Breast epithelium (tissue), 4 donors: ENCODE results near the gene GABRP. TPM values are rescaled to one million over a fixed set of nuclear protein-coding genes. Genes with fewer than 3 reads are reported as not detected.

Experiments
- DNase-seq, 2 donors: peaks; one replicate each; pipeline ENCODE4 v3.0.0-alpha.2; 2019; ENCODE audit warnings: low spot score in 2 of 2
- H3K27ac ChIP-seq, 2 donors: fragments of 200-600 bp; sonication (generic) in 1 of 2; one replicate each; pipeline ENCODE4 v1.5.1; 2016 to 2019; ENCODE audit warnings: mild to moderate bottlenecking in 1 of 2
- H3K27me3 ChIP-seq, 2 donors: fragments of 200-600 bp; sonication (generic) in 1 of 2; one replicate each; pipeline versions ENCODE4 v1.5.1 to v1.6.0; 2017 to 2019; ENCODE audit warnings: control low read depth in 1 of 2, mild to moderate bottlenecking in 1 of 2
- H3K36me3 ChIP-seq: fragments of 200-600 bp; one replicate; pipeline ENCODE4 v1.5.1; 2019
- H3K4me1 ChIP-seq, 2 donors: fragments of 200-600 bp; sonication (generic); one replicate each; pipeline ENCODE4 v1.5.1; 2016 to 2019; ENCODE audit warnings: control low read depth in 1 of 2
- H3K4me3 ChIP-seq, 3 donors: fragments of 200-600 bp; sonication (generic); 1 replicate in 2 of 3; 2 replicates in 1 of 3; pipeline ENCODE4 v1.5.1; 2016 to 2019; ENCODE audit warnings: mild to moderate bottlenecking in 3 of 3, moderate library complexity in 2 of 3
- H3K9me3 ChIP-seq, 2 donors: fragments of 200-600 bp; sonication (generic) in 1 of 2; one replicate each; pipeline ENCODE4 v1.5.1; 2016 to 2019; ENCODE audit warnings: control low read depth in 1 of 2
- POLR2A ChIP-seq: fragments of 450-650 bp; IDR thresholded peaks from one replicate; pipeline ENCODE4 v1.6.1; 2016; ENCODE audit warnings: antibody characterized with exemption, mild to moderate bottlenecking, moderate library complexity
- POLR2AphosphoS5 ChIP-seq, 3 donors: sonication (generic); formaldehyde crosslinking; IDR thresholded peaks; one replicate each; pipeline ENCODE4 v1.6.1; 2017; ENCODE audit warnings: antibody characterized with exemption in 3 of 3
- intact Hi-C: fragments of 100-400 bp; cut with DNase I; formaldehyde crosslinking; loops from one replicate; pipeline ENCODE4 v1.15.1; 2023; ENCODE audit warnings: low total_unique reads
- total RNA-seq, 3 donors: library from RNA; depleted of rRNA; stranded (reverse); fragments of >200 nt; gene quantifications; one replicate each; pipeline ENCODE4 v1.1.0, GENCODE V29; 2016
- TF ChIP-seq, protein P1 (sequence below), 3 donors: fragments of 450-650 bp; IDR thresholded peaks; one replicate each; pipeline ENCODE4 v1.5.1; 2016 to 2017; ENCODE audit warnings: antibody characterized with exemption in 3 of 3, mild to moderate bottlenecking in 3 of 3, moderate library complexity in 3 of 3

Gene GABRP
- total RNA-seq, 3 donors from 2014 or later, result 0.32 to 241 (median 52.4) TPM

DNA sequence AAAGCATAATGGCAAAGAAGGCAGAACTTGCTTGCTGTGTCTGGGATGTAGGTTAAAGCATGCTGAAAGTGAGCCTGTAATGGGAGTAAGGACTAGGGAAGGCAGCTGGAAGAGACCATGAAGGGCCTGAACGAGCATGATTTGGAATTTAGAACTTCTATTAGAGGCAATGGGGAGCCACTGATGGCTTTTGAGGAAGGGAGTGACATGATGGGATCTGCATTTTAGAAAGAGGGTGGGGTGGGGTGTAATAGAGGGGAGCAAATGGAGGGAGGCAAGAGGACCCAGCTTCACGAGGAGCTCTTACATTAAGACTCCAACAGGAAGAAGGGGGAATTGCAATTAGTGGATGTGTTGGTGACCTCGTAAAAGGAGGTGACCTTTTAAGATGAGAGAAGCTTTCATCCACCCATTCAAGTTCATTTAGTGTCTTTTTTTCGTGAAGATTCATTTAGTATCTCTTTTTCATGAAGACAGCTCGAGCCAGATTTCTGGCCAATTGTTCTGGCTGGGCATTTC, 13.6 kb upstream of the GABRP start:
- intact Hi-C loops, result no loop called here
- no peak overlapping the region for H3K4me3 ChIP-seq
- H3K36me3 ChIP-seq, result no peaks in the 10 kb centered on the region
- no peak for DNase-seq
- no peak overlapping the region for H3K27ac ChIP-seq
- H3K9me3 ChIP-seq, result no peaks in the 10 kb centered on the region
- no peaks in the 10 kb centered on the region for H3K27me3 ChIP-seq
- TF ChIP-seq, protein P1, sequence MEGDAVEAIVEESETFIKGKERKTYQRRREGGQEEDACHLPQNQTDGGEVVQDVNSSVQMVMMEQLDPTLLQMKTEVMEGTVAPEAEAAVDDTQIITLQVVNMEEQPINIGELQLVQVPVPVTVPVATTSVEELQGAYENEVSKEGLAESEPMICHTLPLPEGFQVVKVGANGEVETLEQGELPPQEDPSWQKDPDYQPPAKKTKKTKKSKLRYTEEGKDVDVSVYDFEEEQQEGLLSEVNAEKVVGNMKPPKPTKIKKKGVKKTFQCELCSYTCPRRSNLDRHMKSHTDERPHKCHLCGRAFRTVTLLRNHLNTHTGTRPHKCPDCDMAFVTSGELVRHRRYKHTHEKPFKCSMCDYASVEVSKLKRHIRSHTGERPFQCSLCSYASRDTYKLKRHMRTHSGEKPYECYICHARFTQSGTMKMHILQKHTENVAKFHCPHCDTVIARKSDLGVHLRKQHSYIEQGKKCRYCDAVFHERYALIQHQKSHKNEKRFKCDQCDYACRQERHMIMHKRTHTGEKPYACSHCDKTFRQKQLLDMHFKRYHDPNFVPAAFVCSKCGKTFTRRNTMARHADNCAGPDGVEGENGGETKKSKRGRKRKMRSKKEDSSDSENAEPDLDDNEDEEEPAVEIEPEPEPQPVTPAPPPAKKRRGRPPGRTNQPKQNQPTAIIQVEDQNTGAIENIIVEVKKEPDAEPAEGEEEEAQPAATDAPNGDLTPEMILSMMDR (IDR thresholded peaks at IDR 0.05), result no peak
- TF ChIP-seq POLR2A, result no peak
- TF ChIP-seq POLR2AphosphoS5 (IDR thresholded peaks at IDR 0.05), result no peak
- no peaks in the 10 kb centered on the region for H3K4me1 ChIP-seq

DNA sequence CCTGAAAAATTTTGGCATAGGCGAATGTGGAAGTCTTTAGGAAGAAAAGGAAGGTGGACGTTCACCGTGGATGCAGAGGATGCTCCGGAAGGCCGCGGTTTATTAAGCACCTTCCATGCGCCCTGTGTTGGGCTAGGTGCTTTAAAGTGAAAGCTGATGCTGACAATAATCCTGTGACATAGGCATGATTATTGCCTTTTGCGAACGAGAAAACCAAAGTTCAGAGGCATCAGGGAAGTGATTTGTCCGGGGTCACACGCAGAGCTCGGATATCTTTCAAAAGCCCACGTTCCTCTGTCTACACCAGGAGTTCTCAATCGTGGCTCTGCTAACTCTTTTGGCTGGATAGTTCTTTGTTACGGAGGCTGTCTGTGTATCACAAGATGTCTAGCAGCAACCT, 12.0 kb upstream of the GABRP start:
- Histone ChIP-seq H3K9me3 (no peaks in the 10 kb centered on the region), H3K4me1 (no peaks in the 10 kb centered on the region), H3K36me3 (no peaks in the 10 kb centered on the region), H3K27me3 (no peaks in the 10 kb centered on the region), H3K27ac (no peak overlapping the region), H3K4me3 (no peak overlapping the region)
- intact Hi-C loops, result no loop called here
- no peak for DNase-seq
- TF ChIP-seq POLR2A (no peak), POLR2AphosphoS5 (IDR thresholded peaks at IDR 0.05) (no peak)
- TF ChIP-seq, protein P1 (IDR thresholded peaks at IDR 0.05), result no peak

- Histone ChIP-seq H3K4me1 (no peaks in the 10 kb centered on the region), H3K9me3 (no peaks in the 10 kb centered on the region), H3K36me3 (no peaks in the 10 kb centered on the region), H3K27ac (no peak overlapping the region), H3K27me3 (no peaks in the 10 kb centered on the region), H3K4me3 (no peak overlapping the region)
- TF ChIP-seq POLR2AphosphoS5 (IDR thresholded peaks at IDR 0.05) (no peak), POLR2A (no peak)
- TF ChIP-seq, protein P1 (IDR thresholded peaks at IDR 0.05), result no peak
- intact Hi-C loops, result no loop called here
- DNase-seq, result no peak
Measured at GRCh38 chr5:170773024-170773985, 10.2 kb upstream of the GABRP start.

- no peak for TF ChIP-seq POLR2A
- TF ChIP-seq, protein P1 (IDR thresholded peaks at IDR 0.05), result no peak
- TF ChIP-seq POLR2AphosphoS5 (IDR thresholded peaks at IDR 0.05), result no peak
- Histone ChIP-seq H3K4me3 (no peak overlapping the region), H3K4me1 (no peaks in the 10 kb centered on the region), H3K36me3 (no peaks in the 10 kb centered on the region), H3K27me3 (no peaks in the 10 kb centered on the region), H3K27ac (no peak overlapping the region), H3K9me3 (no peaks in the 10 kb centered on the region)
- no peak for DNase-seq
- intact Hi-C loops, result no loop called here
Measured at GRCh38 chr5:170774831-170775230, 8.7 kb upstream of the GABRP start.

- Histone ChIP-seq H3K4me3 (no peak overlapping the region), H3K4me1 (no peaks in the 10 kb centered on the region), H3K27ac (peak overlapping the region; percentile 80 to 84), H3K27me3 (no peaks in the 10 kb centered on the region), H3K36me3 (no peaks in the 10 kb centered on the region), H3K9me3 (no peaks in the 10 kb centered on the region)
- TF ChIP-seq, protein P1 (IDR thresholded peaks at IDR 0.05), result no peak
- TF ChIP-seq POLR2AphosphoS5 (IDR thresholded peaks at IDR 0.05) (no peak), POLR2A (no peak)
- DNase-seq, result no peak
- intact Hi-C loops, result no loop called here
Measured at GRCh38 chr5:170781946-170782345, 1.6 kb upstream of the GABRP start.
